Stimulated activated CD8-positive, alpha-beta memory T cell treated with anti-CD3 and anti-CD28 coated beads, Interleukin-15, amount 100 ng/mL, for 48 hours (primary cell): ENCODE data around the gene CMTM5.
"Not testable (repeated sequence)": the region's sequence is repeated elsewhere in the genome, so short reads cannot be mapped to it uniquely, and the experiment has no call there.

Experiments
- DNase-seq, 2 donors: peaks; one replicate each; pipeline ENCODE4 v3.0.0-alpha.2; 2020; ENCODE audit warnings: low read depth in 2 of 2

CMTM5 gene

GRCh38 chr14:23378612-23379220, 1.9 kb downstream of the CMTM5 start:
- no peak for DNase-seq

- peak; percentile 11 to 37 for DNase-seq
Measured at GRCh38 chr14:23379366-23380196, 2.7 kb downstream of the CMTM5 start.

GRCh38 chr14:23380197-23380914, 3.5 kb downstream of the CMTM5 start:
- no peak for DNase-seq

GRCh38 chr14:23380976-23381375, 4.1 kb downstream of the CMTM5 start:
- no peak for DNase-seq

- DNase-seq: no peak
Measured at GRCh38 chr14:23381871-23382270, 5.0 kb downstream of the CMTM5 start.

- no peak for DNase-seq
Measured at GRCh38 chr14:23382276-23382675, 5.4 kb downstream of the CMTM5 start.

GRCh38 chr14:23382731-23383440, 6.0 kb downstream of the CMTM5 start:
- no peak for DNase-seq

- DNase-seq: no peak
Measured at GRCh38 chr14:23384364-23385080, 7.7 kb downstream of the CMTM5 start.

GRCh38 chr14:23385244-23385641, 8.4 kb downstream of the CMTM5 start:
- DNase-seq: no peak

GRCh38 chr14:23385642-23386265, 8.9 kb downstream of the CMTM5 start:
- DNase-seq: no peak

GRCh38 chr14:23386266-23386657, 9.4 kb downstream of the CMTM5 start:
- DNase-seq: not testable (repeated sequence)

- DNase-seq: no peak
Measured at GRCh38 chr14:23386999-23387398, 10.2 kb downstream of the CMTM5 start.

- no peak for DNase-seq
Measured at GRCh38 chr14:23387916-23388882, 11.4 kb downstream of the CMTM5 start.

GRCh38 chr14:23388996-23389395, 12.2 kb downstream of the CMTM5 start:
- no peak for DNase-seq

GRCh38 chr14:23389396-23389795, 12.6 kb downstream of the CMTM5 start:
- no peak for DNase-seq

GRCh38 chr14:23389871-23390270, 13.0 kb downstream of the CMTM5 start:
- DNase-seq: not testable (repeated sequence)

- DNase-seq: no peak
Measured at GRCh38 chr14:23392613-23393012, 15.8 kb downstream of the CMTM5 start.

GRCh38 chr14:23396126-23396525, 19.3 kb downstream of the CMTM5 start:
- no peak for DNase-seq

GRCh38 chr14:23396781-23397407, 20.0 kb downstream of the CMTM5 start:
- DNase-seq: no peak
